Type B pancreatic cell (in vitro differentiated cells): Measurements from ENCODE around the gene CDCA3. TPM values are rescaled to one million over a fixed set of nuclear protein-coding genes. Genes with fewer than 3 reads are reported as not detected.

Source experiments
- DNase-seq: peaks from one replicate; pipeline ENCODE4 v3.0.0; 2021; ENCODE audit warnings: mixed read lengths; ENCODE audit not compliant: unreplicated experiment; ENCODE audit errors: extremely low spot score
- H3K27ac Mint-ChIP-seq: 2 replicates; pipeline ENCODE4 v1.8.0; 2021; ENCODE audit warnings: mild to moderate bottlenecking, mixed read lengths
- H3K27me3 Mint-ChIP-seq: 2 replicates; pipeline ENCODE4 v1.8.0; 2021; ENCODE audit warnings: mixed read lengths
- H3K36me3 Mint-ChIP-seq: 2 replicates; pipeline ENCODE4 v1.8.0; 2021; ENCODE audit warnings: mixed read lengths
- H3K4me1 Mint-ChIP-seq: one replicate; pipeline ENCODE4 v1.8.0; 2021; ENCODE audit warnings: mixed read lengths; ENCODE audit not compliant: unreplicated experiment
- H3K4me3 Mint-ChIP-seq: 2 replicates; pipeline ENCODE4 v1.8.0; 2021; ENCODE audit warnings: mild to moderate bottlenecking, mixed read lengths
- H3K9me3 Mint-ChIP-seq: 2 replicates; pipeline ENCODE4 v1.8.0; 2021; ENCODE audit warnings: mixed read lengths
- total RNA-seq: library from RNA; stranded (reverse); gene quantifications from 2 replicates; pipeline ENCODE4 v1.2.1, GENCODE V29; 2021; ENCODE audit warnings: low replicate concordance
- TF ChIP-seq, protein P1 (sequence below): fragments of 200-600 bp; sonication (generic); conservative IDR thresholded peaks from 2 replicates; pipeline ENCODE4 v1.5.0; 2021; ENCODE audit warnings: antibody characterized with exemption, mild to moderate bottlenecking

The CDCA3 gene
- total RNA-seq, 1 donor from 2014 or later = 33.5 TPM

DNA sequence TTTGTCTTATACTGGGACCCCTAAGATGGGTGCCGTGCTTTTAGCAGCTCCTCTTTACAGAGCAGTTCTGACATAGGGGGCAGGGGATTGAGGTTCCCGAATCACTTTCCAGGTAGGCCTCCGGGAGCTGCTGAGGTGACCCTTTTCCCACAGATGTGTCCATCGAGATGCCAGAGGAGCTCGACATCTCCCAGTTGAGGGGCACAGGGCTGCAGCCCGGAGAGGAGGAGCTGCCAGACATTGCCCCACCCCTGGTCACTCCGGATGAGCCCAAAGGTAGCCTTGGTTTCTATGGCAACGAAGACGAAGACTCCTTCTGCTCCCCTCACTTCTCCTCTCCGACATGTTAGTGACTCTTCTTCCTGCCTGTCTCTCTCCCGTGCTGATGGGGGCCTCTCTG, 11.9 kb upstream of the CDCA3 start:
- no peaks in the 10 kb centered on the region for H3K27me3 Mint-ChIP-seq
- no peak for DNase-seq
- peaks cover 5% of the 10 kb centered on the region for H3K4me1 Mint-ChIP-seq
- peaks cover 41% of the 10 kb centered on the region for H3K36me3 Mint-ChIP-seq
- TF ChIP-seq, protein P1, sequence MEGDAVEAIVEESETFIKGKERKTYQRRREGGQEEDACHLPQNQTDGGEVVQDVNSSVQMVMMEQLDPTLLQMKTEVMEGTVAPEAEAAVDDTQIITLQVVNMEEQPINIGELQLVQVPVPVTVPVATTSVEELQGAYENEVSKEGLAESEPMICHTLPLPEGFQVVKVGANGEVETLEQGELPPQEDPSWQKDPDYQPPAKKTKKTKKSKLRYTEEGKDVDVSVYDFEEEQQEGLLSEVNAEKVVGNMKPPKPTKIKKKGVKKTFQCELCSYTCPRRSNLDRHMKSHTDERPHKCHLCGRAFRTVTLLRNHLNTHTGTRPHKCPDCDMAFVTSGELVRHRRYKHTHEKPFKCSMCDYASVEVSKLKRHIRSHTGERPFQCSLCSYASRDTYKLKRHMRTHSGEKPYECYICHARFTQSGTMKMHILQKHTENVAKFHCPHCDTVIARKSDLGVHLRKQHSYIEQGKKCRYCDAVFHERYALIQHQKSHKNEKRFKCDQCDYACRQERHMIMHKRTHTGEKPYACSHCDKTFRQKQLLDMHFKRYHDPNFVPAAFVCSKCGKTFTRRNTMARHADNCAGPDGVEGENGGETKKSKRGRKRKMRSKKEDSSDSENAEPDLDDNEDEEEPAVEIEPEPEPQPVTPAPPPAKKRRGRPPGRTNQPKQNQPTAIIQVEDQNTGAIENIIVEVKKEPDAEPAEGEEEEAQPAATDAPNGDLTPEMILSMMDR = no peak
- H3K4me3 Mint-ChIP-seq = no peak overlapping the region
- no peaks in the 10 kb centered on the region for H3K9me3 Mint-ChIP-seq
- H3K27ac Mint-ChIP-seq = no peak overlapping the region

DNA sequence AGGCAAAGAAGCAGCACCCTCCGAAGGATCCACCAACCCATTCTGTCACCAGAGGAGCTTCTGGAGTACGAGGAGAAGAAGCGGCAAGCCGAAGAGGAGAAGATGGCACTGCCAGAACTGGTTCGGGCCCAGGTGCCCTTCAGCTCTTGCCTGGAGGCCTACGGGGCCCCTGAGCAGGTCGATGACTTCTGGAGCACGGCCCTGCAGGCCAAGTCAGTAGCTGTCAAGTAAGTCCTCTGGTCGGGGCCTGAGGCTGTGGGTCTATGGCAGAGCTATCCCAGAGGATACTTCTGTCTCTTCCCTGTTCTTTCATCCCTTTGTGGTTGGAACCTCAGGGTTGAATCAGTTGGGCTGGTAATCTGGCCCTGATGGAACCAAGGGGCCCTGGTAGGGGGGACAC, 10.3 kb upstream of the CDCA3 start:
- no peak overlapping the region for H3K4me3 Mint-ChIP-seq
- H3K9me3 Mint-ChIP-seq = no peaks in the 10 kb centered on the region
- TF ChIP-seq, protein P1 = no peak
- no peaks in the 10 kb centered on the region for H3K27me3 Mint-ChIP-seq
- H3K27ac Mint-ChIP-seq = no peak overlapping the region
- peaks cover 48% of the 10 kb centered on the region for H3K36me3 Mint-ChIP-seq
- DNase-seq = no peak
- H3K4me1 Mint-ChIP-seq = peaks cover 1% of the 10 kb centered on the region

DNA sequence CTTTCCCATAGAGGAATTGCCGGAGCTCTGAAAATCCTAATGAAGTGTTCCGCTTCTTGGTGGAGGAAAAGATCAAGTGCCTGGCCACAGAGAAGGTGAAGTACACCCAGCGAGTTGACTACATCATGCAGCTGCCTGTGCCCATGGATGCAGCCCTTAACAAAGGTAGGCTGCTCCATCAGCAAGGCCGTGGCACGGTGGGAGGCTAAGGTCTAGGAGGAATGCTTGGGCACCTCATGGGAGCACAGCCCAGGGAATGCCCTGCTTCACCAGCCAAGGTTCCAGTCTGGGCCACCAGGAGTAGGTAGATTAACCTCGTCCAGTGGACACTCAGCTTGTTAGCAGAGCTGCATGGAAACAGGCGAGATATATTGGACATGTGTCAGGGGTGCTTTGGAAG, 9.9 kb upstream of the CDCA3 start:
- H3K27me3 Mint-ChIP-seq = no peaks in the 10 kb centered on the region
- no peaks in the 10 kb centered on the region for H3K4me1 Mint-ChIP-seq
- DNase-seq = no peak
- H3K36me3 Mint-ChIP-seq = peaks cover 48% of the 10 kb centered on the region
- H3K4me3 Mint-ChIP-seq = no peak overlapping the region
- no peak overlapping the region for H3K27ac Mint-ChIP-seq
- H3K9me3 Mint-ChIP-seq = no peaks in the 10 kb centered on the region
- TF ChIP-seq, protein P1 = no peak

DNA sequence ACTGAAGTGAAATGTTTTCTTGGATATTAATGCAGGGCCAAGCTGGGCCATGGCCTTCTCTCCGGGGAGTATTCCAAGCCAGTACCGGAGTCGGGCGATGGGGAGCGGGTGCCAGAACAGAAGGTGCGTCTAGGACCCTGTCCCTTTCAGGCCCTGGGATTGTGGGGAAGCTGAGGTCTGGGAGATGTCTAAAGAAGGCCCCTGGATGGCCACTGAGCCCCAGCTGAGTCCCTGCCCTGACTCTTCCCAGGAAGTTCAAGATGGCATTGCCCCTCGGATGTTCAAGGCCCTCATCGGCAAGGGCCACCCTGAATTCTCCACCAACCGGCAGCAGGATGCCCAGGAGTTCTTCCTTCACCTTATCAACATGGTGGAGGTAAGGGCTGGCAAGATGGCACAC, 9.0 kb upstream of the CDCA3 start:
- TF ChIP-seq, protein P1 = no peak
- H3K9me3 Mint-ChIP-seq = no peaks in the 10 kb centered on the region
- H3K4me1 Mint-ChIP-seq = no peaks in the 10 kb centered on the region
- no peak overlapping the region for H3K27ac Mint-ChIP-seq
- no peak for DNase-seq
- no peaks in the 10 kb centered on the region for H3K27me3 Mint-ChIP-seq
- H3K36me3 Mint-ChIP-seq = peaks cover 45% of the 10 kb centered on the region
- H3K4me3 Mint-ChIP-seq = no peak overlapping the region

DNA sequence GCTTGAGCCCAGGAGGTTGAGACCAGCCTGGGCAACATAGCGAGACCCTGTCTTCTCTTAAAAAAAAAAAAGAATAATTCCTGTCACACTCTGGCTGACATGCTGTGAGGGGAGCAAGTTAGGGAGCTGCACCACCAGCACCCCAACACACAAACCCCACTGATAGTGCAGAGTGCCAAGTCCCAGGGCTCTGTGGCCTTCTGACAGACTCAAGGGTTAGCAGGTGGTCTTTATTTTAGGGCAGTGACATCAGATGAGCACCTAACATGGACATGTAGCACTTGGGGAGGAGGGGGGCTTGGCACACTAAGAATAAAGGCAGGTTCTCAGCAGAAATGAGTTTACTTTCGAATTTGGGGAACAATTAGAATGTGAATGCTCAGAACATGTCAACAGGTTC, 7.7 kb upstream of the CDCA3 start:
- Mint-ChIP-seq H3K9me3 (no peaks in the 10 kb centered on the region), H3K27me3 (no peaks in the 10 kb centered on the region), H3K4me1 (peaks cover 5% of the 10 kb centered on the region), H3K36me3 (peaks cover 43% of the 10 kb centered on the region), H3K4me3 (no peak overlapping the region), H3K27ac (no peak overlapping the region)
- no peak for DNase-seq
- TF ChIP-seq, protein P1 = no peak

DNA sequence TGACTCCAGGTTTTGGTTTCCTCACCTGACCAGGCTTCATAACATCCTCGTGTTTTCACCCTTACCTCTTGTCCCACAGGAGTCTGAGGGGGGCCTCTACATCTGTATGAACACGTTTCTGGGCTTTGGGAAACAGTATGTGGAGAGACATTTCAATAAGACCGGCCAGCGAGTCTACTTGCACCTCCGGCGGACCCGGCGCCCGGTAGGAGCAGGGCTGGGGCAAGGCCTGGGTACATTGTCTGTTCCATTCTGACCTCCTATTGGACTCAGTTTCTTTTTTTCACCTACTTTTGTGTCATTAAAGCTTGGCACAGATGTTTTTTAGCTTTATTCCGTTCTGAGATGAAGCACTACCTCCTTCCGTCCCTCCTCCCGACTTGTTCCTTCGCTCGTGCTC, 4.2 kb upstream of the CDCA3 start:
- Mint-ChIP-seq H3K4me1 (peaks cover 12% of the 10 kb centered on the region), H3K36me3 (peaks cover 27% of the 10 kb centered on the region), H3K4me3 (no peak overlapping the region), H3K27me3 (peaks cover 2% of the 10 kb centered on the region), H3K27ac (peak overlapping the region; percentile 27), H3K9me3 (no peaks in the 10 kb centered on the region)
- TF ChIP-seq, protein P1 = no peak
- DNase-seq = no peak
